Measurements from ENCODE around the gene ZC3H7A.
"Not testable (repeated sequence)": the region's sequence is repeated elsewhere in the genome, so short reads cannot be mapped to it uniquely, and the experiment has no call there.

ZC3H7A gene, protein sequence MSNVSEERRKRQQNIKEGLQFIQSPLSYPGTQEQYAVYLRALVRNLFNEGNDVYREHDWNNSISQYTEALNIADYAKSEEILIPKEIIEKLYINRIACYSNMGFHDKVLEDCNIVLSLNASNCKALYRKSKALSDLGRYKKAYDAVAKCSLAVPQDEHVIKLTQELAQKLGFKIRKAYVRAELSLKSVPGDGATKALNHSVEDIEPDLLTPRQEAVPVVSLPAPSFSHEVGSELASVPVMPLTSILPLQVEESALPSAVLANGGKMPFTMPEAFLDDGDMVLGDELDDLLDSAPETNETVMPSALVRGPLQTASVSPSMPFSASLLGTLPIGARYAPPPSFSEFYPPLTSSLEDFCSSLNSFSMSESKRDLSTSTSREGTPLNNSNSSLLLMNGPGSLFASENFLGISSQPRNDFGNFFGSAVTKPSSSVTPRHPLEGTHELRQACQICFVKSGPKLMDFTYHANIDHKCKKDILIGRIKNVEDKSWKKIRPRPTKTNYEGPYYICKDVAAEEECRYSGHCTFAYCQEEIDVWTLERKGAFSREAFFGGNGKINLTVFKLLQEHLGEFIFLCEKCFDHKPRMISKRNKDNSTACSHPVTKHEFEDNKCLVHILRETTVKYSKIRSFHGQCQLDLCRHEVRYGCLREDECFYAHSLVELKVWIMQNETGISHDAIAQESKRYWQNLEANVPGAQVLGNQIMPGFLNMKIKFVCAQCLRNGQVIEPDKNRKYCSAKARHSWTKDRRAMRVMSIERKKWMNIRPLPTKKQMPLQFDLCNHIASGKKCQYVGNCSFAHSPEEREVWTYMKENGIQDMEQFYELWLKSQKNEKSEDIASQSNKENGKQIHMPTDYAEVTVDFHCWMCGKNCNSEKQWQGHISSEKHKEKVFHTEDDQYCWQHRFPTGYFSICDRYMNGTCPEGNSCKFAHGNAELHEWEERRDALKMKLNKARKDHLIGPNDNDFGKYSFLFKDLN

GRCh38 chr16:11797166-11797956 is at the start of gene ZC3H7A:
TSS of gene ZC3H7A (minus strand) at chr16:11797258. CDS start at chr16:11782354, 14,904 bp downstream.
- DNase-seq (ENCODE audit: low read depth in 2 of 2) = peak; percentile 85 to 90

DNA sequence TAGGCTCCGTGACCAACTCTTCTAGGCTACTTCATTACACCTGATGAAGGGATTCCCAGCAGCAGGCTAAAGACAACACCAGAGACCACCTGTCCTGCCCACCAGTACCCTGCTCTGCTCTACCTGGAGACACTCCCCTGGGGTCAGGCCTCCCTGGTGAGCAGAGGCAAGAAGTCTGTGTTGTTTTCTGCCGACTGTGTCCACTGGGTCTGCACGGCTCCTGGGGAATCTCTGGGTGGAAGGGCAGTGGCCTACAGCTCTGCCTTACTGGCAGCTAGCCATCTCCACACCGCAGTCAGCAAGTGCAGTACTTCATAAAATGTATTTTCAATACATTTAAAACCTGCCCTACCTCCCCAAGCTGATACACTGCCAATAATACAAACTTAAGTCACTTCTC is 47.4 kb upstream of the ZC3H7A start:
- no peak for DNase-seq (ENCODE audit: low read depth in 2 of 2)

- DNase-seq (ENCODE audit: low read depth in 2 of 2) = no peak
Observed at GRCh38 chr16:11843861-11844260, 46.8 kb upstream of the ZC3H7A start.

- DNase-seq (ENCODE audit: low read depth in 2 of 2) = no peak
Observed at GRCh38 chr16:11843206-11843605, 46.1 kb upstream of the ZC3H7A start.

DNA sequence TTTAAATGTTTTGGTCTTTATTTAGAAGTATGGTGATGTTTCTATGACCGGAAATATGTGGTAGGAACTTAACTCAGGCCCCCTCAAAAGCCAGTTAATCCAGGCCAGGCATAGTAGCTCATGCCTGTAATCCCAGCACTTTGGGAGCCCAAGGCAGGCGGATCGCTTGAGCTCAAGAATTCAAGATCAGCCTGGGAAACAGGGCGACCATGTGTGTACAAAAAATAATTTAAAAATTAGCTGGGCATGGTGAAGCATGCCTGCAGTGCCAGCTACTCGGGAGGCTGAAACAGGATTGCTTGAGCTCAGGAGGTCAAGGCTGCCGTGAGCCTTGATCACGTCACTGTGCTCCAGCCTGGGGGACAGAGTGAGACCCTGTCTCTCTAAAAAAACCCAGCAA is 44.0 kb upstream of the ZC3H7A start:
- no peak for DNase-seq (ENCODE audit: low read depth in 2 of 2)

GRCh38 chr16:11836650-11837244 is 39.7 kb upstream of the ZC3H7A start:
- DNase-seq (ENCODE audit: low read depth in 2 of 2) = no peak

GRCh38 chr16:11835891-11836649 is 39.0 kb upstream of the ZC3H7A start:
- no peak for DNase-seq (ENCODE audit: low read depth in 2 of 2)

DNA sequence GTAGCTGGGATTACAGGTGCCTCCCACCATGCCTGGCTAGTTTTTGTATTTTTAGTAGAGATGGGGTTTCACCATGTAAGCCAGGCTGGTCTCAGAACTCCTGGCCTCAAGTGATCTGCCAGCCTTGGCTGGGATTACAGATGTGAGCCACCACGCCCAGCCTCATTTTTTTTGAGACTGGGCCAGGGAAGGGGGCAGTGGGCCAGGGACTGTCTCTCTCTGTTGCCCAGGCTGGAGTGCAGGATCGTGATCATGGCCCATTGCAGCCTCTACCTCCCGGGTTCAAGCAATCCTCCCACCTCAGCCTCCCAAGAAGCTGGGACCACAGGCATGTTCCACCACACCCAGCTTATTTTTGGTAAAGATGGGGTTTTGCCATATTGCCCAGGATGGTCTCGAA is 38.3 kb upstream of the ZC3H7A start:
- no peak for DNase-seq (ENCODE audit: low read depth in 2 of 2)

- no peak for DNase-seq (ENCODE audit: low read depth in 2 of 2)
Observed at GRCh38 chr16:11833951-11834695, 37.1 kb upstream of the ZC3H7A start.

DNA sequence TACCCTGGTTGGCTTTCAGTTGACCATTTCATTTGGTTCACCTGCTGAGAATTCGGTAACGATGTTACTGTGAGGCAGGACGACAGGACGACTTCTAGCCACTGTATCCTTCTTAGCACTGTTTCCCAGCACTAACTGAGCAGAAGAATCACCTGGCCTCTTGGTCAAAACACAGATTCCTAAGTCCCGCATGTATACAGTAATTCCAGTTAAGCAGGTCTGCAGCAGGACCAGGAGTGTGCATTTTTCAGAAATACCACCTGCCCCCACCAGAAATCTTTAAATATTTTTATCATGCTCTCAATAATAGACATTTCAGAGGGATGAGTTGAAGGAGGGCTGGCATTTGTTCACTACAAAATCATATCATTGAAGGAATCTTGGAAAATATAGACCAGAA is 31.6 kb upstream of the ZC3H7A start:
- DNase-seq (ENCODE audit: low read depth in 2 of 2) = no peak

DNA sequence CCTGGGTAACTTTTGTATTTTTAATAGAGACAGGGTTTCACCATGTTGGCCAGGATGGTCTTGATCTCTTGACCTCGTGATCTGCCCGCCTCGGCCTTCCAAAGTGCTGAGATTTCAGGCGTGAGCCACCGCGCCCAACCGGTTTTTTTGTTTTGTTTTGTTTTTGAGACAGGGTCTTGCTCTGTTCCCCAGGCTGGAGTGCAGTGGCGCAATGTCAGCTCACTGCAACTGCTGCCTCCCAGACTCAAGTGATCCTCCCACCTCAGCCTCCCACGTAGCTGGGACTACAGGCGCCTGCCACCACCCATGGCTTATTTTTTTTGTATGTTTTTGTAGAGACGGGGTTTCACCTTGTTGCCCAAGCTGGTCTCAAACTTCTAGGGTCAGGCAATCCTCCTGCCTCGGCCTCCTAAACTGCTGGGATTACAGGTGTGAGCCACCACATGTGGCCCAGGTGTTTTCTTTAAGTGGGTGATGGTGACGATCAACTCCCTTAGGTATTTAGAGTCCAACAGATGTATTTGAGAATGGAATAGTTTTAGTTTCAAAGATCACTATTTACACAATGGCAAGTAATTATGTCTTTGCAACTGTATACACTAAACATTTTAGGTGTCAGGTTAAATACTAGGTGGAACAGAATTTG is 28.6 kb upstream of the ZC3H7A start:
- DNase-seq (ENCODE audit: low read depth in 2 of 2) = not testable (repeated sequence)

DNA sequence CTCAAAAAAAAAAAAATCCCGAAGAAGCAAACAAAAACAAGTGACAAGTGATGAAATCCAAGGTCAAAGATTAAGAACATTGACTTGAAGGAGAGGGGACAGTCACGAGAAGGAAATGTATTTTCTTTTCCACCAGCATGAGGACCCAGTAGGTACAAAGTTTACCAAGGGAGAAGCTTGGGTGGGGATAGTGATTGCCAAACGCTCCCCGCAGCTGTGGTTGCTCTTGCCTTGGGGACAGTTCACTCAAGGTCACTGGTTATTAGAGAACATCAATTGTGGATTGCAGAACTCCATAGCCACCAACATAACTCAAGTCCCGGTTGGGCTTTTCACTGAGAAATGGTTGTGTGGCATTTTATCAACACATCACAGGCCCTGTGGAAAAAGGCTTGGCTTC is 27.3 kb upstream of the ZC3H7A start:
- no peak for DNase-seq (ENCODE audit: low read depth in 2 of 2)

DNA sequence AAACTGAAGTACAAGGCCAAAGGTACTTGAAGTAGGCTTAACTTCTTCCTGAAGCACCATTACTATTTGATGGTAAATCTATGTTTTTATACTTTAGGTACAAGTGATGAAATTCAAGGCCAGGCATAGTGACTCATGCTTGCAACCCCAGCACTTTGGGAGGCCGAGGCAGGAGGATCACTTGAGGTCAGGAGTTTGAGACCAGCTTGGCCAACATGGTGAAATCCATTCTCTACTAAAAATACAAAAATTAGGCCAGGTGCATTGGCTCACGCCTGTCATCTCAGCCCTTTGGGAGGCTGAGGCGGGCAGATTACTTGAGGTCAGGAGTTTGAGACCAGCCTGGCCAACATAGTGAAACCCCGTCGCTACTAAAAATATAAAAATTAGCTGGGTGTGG is 26.6 kb upstream of the ZC3H7A start:
- not testable (repeated sequence) for DNase-seq (ENCODE audit: low read depth in 2 of 2)

GRCh38 chr16:11819798-11820197 is 22.7 kb upstream of the ZC3H7A start:
- no peak for DNase-seq (ENCODE audit: low read depth in 2 of 2)

- DNase-seq (ENCODE audit: low read depth in 2 of 2) = not testable (repeated sequence)
Observed at GRCh38 chr16:11818970-11819369, 21.9 kb upstream of the ZC3H7A start.

- no peak for DNase-seq (ENCODE audit: low read depth in 2 of 2)
Observed at GRCh38 chr16:11816123-11816522, 19.1 kb upstream of the ZC3H7A start.

GRCh38 chr16:11814800-11815199 is 17.7 kb upstream of the ZC3H7A start:
- DNase-seq (ENCODE audit: low read depth in 2 of 2) = not testable (repeated sequence)

DNA sequence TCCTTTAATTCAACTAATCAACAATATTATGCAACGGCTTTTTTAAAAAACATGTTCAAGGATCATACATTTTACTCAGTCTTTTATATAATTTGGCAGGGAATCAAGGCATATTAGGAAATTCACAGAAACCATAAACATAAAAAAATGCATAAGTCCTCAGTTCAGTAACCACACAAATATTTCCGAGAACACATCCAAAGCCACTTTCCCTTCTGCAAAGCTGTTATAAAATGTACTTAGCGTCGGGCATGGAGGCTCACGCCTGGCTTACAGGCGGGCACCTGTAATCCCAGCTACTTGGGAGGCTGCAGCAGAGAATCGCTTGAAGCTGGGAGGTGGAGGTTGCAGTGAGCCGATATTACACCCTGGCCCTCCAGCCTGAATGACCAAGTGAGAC is 9.7 kb upstream of the ZC3H7A start:
- DNase-seq (ENCODE audit: low read depth in 2 of 2) = no peak

GRCh38 chr16:11805556-11805955 is 8.5 kb upstream of the ZC3H7A start:
- no peak for DNase-seq (ENCODE audit: low read depth in 2 of 2)
